GM12865 (cell line): ENCODE results near the gene CCNY.

Source experiments
- DNase-seq: peaks from one replicate; pipeline ENCODE4 v3.0.0; 2010; ENCODE audit warnings: low read depth
- H3K4me3 ChIP-seq: 2 replicates; pipeline ENCODE4 v1.5.1; 2011; ENCODE audit warnings: mild to moderate bottlenecking, low read depth, low read length, control low read depth
- TF ChIP-seq, protein P1 (sequence below): IDR thresholded peaks from 2 replicates; pipeline ENCODE4 v1.5.1; 2011; ENCODE audit warnings: low read length, control low read depth, low read depth, inconsistent platforms; ENCODE audit not compliant: insufficient read depth; ENCODE audit errors: missing control alignments

Gene CCNY

DNA sequence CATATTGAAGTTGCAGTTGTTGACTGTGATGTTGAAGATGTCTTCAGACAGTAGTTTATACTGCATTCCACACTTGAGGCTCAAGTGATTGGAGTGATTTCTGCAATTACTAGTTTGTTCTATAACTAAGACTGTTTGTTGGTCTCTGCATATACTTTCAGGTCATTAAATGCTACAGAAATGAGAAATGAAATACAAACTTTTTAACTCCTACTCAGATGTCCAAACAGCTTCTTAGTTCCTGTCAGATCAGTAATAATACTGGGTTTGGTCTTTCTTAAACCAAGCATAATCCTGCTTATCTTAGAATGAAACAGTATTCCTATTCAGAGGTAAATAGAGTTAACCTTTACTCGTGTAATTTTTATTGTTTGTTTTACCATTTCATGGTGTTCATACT, 115.9 kb downstream of the CCNY start:
- TF ChIP-seq, protein P1, sequence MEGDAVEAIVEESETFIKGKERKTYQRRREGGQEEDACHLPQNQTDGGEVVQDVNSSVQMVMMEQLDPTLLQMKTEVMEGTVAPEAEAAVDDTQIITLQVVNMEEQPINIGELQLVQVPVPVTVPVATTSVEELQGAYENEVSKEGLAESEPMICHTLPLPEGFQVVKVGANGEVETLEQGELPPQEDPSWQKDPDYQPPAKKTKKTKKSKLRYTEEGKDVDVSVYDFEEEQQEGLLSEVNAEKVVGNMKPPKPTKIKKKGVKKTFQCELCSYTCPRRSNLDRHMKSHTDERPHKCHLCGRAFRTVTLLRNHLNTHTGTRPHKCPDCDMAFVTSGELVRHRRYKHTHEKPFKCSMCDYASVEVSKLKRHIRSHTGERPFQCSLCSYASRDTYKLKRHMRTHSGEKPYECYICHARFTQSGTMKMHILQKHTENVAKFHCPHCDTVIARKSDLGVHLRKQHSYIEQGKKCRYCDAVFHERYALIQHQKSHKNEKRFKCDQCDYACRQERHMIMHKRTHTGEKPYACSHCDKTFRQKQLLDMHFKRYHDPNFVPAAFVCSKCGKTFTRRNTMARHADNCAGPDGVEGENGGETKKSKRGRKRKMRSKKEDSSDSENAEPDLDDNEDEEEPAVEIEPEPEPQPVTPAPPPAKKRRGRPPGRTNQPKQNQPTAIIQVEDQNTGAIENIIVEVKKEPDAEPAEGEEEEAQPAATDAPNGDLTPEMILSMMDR = no peak
- no peak overlapping the region for H3K4me3 ChIP-seq
- no peak for DNase-seq

DNA sequence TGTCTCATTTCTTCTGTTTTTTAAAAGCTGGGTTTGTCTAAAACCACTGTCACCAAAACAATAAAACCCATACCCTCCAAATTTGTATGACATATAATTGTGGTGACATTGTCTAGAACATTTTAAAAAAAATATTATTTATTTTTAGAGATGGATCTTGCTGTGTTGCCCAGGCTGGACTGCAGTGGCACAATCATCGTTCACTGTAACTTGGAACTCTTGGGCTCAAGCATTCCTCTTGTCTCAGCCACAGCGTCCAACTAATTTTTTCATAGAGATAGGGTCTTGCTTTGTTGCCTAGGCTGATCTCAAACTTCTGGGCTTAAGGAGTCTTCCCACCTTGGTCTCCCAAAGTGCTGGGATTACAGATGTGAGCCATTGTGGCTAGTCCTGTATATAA, 116.5 kb downstream of the CCNY start:
- H3K4me3 ChIP-seq = no peak overlapping the region
- DNase-seq = no peak
- TF ChIP-seq, protein P1 = no peak

DNA sequence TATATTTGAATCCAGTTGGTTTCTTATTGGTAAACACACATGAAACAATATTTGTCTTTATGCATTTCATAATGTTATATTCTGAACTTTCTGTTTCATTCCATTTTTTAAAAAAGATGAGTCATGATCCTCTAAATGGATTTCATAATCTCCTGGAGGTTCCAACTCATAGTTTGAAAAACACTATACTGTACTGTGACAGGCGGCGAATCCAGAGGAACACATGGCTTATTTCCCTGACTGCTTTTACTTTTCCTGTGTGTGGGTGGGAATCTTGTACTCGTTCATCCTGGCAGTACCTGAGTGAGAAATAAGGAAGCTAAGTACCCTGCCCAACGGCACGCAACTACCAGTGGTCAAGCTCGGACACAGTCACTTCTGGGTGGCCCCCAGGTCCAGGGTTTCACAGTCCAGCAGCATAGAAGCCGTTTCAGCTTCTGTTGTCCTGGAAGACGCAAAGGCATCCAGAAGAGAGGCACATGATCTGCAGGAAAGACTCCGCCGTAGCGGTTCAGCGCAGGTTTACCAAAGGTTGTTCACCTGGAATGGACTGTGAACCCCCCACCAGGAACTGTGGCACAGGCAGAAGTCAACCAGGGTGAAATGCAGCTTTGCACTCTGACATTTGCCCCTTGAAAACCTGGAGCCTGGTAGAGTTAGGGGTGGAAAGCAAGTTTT, 117.7 kb downstream of the CCNY start:
- no peak overlapping the region for H3K4me3 ChIP-seq
- TF ChIP-seq, protein P1 = no peak
- DNase-seq = no peak

DNA sequence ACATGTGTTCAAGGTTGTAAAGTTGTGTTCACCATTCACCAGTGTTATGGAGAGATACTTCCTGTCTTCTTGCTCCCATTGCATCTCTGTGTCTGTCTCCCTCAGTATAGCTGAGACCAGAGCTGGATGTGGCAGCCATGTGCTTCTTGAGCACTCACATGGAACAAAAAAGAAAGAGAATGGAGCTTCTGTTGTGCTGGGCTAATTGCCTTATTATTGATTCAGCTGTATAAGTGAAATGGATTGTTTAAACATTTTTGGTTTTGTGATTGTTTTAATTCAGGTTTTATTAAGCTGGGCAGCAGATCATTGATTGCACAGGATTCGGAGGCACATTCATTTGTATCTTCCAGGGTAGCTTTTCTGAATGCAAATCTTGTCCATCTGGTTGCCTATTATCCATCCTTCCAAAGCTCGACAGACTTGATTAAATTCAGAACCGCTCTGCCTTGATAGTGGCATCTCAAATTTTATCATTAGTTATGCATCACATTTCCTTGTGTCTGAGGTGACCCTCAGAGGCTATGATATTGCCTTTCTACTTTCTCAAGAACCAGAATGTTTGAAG, 119.9 kb downstream of the CCNY start:
- TF ChIP-seq, protein P1 = no peak
- H3K4me3 ChIP-seq = no peak overlapping the region
- DNase-seq = no peak

DNA sequence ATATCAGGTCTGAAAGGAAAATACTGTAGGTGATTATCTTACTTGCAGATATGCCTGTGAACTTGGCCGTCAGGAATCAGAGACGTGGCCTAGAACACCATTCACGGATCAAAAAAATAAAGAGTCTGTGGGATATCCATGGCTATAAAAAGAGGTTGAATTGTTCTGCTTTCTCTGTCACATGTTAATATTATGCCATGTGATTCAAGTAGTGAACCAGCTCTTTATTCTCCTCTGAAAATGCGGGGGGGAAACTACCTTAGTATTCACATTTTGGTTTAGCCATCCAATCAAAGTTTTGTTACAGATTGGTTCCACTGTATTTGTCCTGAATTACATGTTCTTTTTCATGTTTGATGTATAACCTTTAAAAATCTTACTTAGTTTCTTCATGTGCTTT, 120.5 kb downstream of the CCNY start:
- TF ChIP-seq, protein P1 = no peak
- DNase-seq = no peak

DNA sequence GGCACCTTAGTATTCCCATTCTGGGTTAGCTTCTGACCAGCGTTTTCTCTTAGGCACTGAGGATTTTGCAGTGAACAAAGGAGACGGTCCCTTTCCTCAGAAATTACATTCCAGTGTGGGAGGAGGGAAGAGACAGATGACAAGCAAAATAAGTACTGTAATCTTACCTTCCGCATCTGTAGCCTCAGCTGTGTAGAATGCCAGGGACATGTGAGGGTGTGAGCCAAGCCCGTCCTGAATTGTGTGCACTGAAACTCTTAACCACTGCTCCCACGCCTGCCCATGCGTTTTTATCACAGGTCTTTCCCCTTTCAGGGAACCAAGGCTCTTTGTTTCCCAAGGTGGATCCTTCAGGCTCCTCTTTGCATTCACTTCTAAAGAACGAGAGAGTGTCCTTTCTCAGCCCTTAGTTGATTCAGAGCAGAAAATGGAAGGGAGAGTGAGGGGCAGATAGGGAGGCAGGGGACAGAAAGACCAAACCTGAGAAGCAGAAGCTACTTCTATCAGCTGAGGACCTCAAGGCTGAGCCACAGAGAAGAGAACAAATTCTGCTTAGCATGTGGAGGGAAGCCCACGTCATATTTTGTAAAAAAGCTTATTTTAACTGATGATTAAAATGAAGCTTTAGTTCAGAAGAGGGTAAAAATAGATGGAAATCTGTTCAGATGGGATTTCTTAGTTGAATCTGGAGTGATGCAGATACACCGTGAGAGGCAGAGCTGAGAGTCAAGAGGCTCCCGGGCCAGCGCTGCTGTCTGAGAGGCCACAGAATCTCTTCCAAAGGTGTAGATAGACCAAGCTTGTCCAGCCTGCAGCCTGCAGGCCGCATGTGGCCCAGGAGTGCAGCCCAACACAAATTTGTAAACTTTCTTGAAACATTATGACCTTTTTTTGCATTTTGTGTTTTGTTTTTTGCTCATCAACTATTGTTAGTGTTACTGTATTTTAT, 122.5 kb downstream of the CCNY start:
- TF ChIP-seq, protein P1 = no peak
- H3K4me3 ChIP-seq = no peak overlapping the region

More for the DNA sequence above, 120.5 kb downstream of the CCNY start:
- no peak overlapping the region for H3K4me3 ChIP-seq

More for the DNA sequence above, 122.5 kb downstream of the CCNY start:
- DNase-seq = no peak
